ENCODE measurements around the gene MBOAT2. TPM values are rescaled to one million over a fixed set of nuclear protein-coding genes. Genes with fewer than 3 reads are reported as not detected.

Gene MBOAT2
- total RNA-seq, 2 experiments from 2014 or later, result 2.7 to 3.5 TPM

GRCh38 chr2:9020267-9020666 lies 16.8 kb upstream of the MBOAT2 start:
- ChIA-PET POLR2A (no interaction called here), CTCF (no interaction called here)

GRCh38 chr2:9018534-9018933 lies 15.1 kb upstream of the MBOAT2 start:
- ChIA-PET CTCF (no interaction called here), POLR2A (no interaction called here)

- POLR2A ChIA-PET, result no interaction called here
- CTCF ChIA-PET, result no interaction called here
These were observed 14.6 kb upstream of the MBOAT2 start for GRCh38 chr2:9018109-9018508.

- ChIA-PET CTCF (no interaction called here), POLR2A (no interaction called here)
These were observed 13.9 kb upstream of the MBOAT2 start for GRCh38 chr2:9017411-9017810.

- ChIA-PET POLR2A (no interaction called here), CTCF (no interaction called here)
These were observed 12.5 kb upstream of the MBOAT2 start for GRCh38 chr2:9015998-9016397.

- ChIA-PET POLR2A (interaction anchor here (0.7 kb wide), 1 partner anchor 62 kb away, joined by 3 read pairs; no protein-coding TSS in a partner anchor), CTCF (no interaction called here)
These were observed 9.9 kb upstream of the MBOAT2 start for GRCh38 chr2:9013403-9013802.

GRCh38 chr2:9010866-9011265 lies 7.4 kb upstream of the MBOAT2 start:
- ChIA-PET POLR2A (no interaction called here), CTCF (no interaction called here)

- CTCF ChIA-PET, result no interaction called here
- POLR2A ChIA-PET, result no interaction called here
These were observed 5.6 kb upstream of the MBOAT2 start for GRCh38 chr2:9008951-9009664.

GRCh38 chr2:9006368-9006767 lies 2.9 kb upstream of the MBOAT2 start:
- POLR2A ChIA-PET, result no interaction called here
- CTCF ChIA-PET, result no interaction called here

- ChIA-PET CTCF (no interaction called here), POLR2A (interaction anchor here (1.0 kb wide), 1 partner anchor 12 kb away, joined by 4 read pairs; no protein-coding TSS in a partner anchor)
These were observed 1.1 kb upstream of the MBOAT2 start for GRCh38 chr2:9004338-9005204.

- POLR2A ChIA-PET, result interaction anchor here (1.0 kb wide), 1 partner anchor 11 kb away, joined by 4 read pairs; no protein-coding TSS in a partner anchor
- CTCF ChIA-PET, result no interaction called here
These were observed 193 bp downstream of the MBOAT2 start for GRCh38 chr2:9003366-9003615.

- ChIA-PET CTCF (no interaction called here), POLR2A (no interaction called here)
These were observed 683 bp downstream of the MBOAT2 start for GRCh38 chr2:9002637-9003365.

- ChIA-PET CTCF (no interaction called here), POLR2A (no interaction called here)
These were observed 1.2 kb downstream of the MBOAT2 start for GRCh38 chr2:9002313-9002636.

GRCh38 chr2:9001778-9002177 lies 1.7 kb downstream of the MBOAT2 start:
- ChIA-PET POLR2A (no interaction called here), CTCF (no interaction called here)

- POLR2A ChIA-PET, result no interaction called here
- CTCF ChIA-PET, result no interaction called here
These were observed 2.3 kb downstream of the MBOAT2 start for GRCh38 chr2:9001229-9001628.

- CTCF ChIA-PET, result no interaction called here
These were observed 3.0 kb downstream of the MBOAT2 start for GRCh38 chr2:9000442-9000841.

GRCh38 chr2:8999797-9000196 lies 3.7 kb downstream of the MBOAT2 start:
- CTCF ChIA-PET, result no interaction called here
- POLR2A ChIA-PET, result no interaction called here

More at GRCh38 chr2:9000442-9000841, 3.0 kb downstream of the MBOAT2 start:
- POLR2A ChIA-PET, result no interaction called here

GRCh38 chr2:8999102-8999446 lies 4.4 kb downstream of the MBOAT2 start:
- ChIA-PET CTCF (no interaction called here), POLR2A (no interaction called here)

GRCh38 chr2:8998418-8999101 lies 4.9 kb downstream of the MBOAT2 start:
- ChIA-PET CTCF (no interaction called here), POLR2A (no interaction called here)

- ChIA-PET POLR2A (no interaction called here), CTCF (no interaction called here)
These were observed 5.9 kb downstream of the MBOAT2 start for GRCh38 chr2:8997631-8998030.

GRCh38 chr2:8997108-8997507 lies 6.4 kb downstream of the MBOAT2 start:
- CTCF ChIA-PET, result no interaction called here

More at GRCh38 chr2:8997108-8997507, 6.4 kb downstream of the MBOAT2 start:
- POLR2A ChIA-PET, result no interaction called here
